Karpas-422 (cell line): ENCODE results near the gene SKAP1. TPM values are rescaled to one million over a fixed set of nuclear protein-coding genes. Genes with fewer than 3 reads are reported as not detected.
"Not testable (repeated sequence)": the region's sequence is repeated elsewhere in the genome, so short reads cannot be mapped to it uniquely, and the experiment has no call there.

Experiments used
- DNase-seq: peaks from one replicate; pipeline ENCODE4 v3.0.0-alpha.2; 2015
- H2AFZ ChIP-seq: fragments of 200-600 bp; sonication (generic); 2 replicates; pipeline ENCODE4 v1.6.1; 2014; ENCODE audit warnings: antibody characterized with exemption, low read length, mixed read lengths
- H3K27ac ChIP-seq: fragments of 200-600 bp; sonication (generic); 2 replicates; pipeline ENCODE4 v1.5.1; 2014; ENCODE audit warnings: mild to moderate bottlenecking, low read length, moderate library complexity
- H3K27me3 ChIP-seq: fragments of 200-600 bp; sonication (generic); 2 replicates; pipeline ENCODE4 v1.6.1; 2014; ENCODE audit warnings: low read length, mixed read lengths
- H3K36me3 ChIP-seq: fragments of 200-600 bp; sonication (generic); 2 replicates; pipeline ENCODE4 v1.6.1; 2014; ENCODE audit warnings: low read length, mixed read lengths; ENCODE audit not compliant: insufficient read depth
- H3K4me1 ChIP-seq: fragments of 200-600 bp; sonication (generic); 2 replicates; pipeline ENCODE4 v1.6.1; 2014; ENCODE audit warnings: mild to moderate bottlenecking, low read length, mixed read lengths
- H3K4me2 ChIP-seq: fragments of 200-600 bp; sonication (generic); 2 replicates; pipeline ENCODE4 v1.6.1; 2014; ENCODE audit warnings: low read length, low read depth, mild to moderate bottlenecking; ENCODE audit not compliant: poor library complexity, severe bottlenecking
- H3K4me3 ChIP-seq: fragments of 200-600 bp; sonication (generic); 2 replicates; pipeline ENCODE4 v1.5.1; 2014; ENCODE audit warnings: mild to moderate bottlenecking, antibody characterized with exemption, low read length, mixed read lengths
- H3K79me2 ChIP-seq: fragments of 200-600 bp; sonication (generic); 2 replicates; pipeline ENCODE4 v1.6.1; 2014; ENCODE audit warnings: mild to moderate bottlenecking, low read length, mixed read lengths
- H3K9ac ChIP-seq: fragments of 200-600 bp; sonication (generic); 2 replicates; pipeline ENCODE4 v1.6.0; 2014; ENCODE audit warnings: low read length
- H3K9me2 ChIP-seq: fragments of 200-600 bp; sonication (generic), shearing (Covaris generic); replicated peaks from 2 replicates; pipeline ENCODE4 v1.6.0; 2014; ENCODE audit warnings: mild to moderate bottlenecking, low read length, moderate library complexity; ENCODE audit not compliant: insufficient read depth
- H3K9me3 ChIP-seq: fragments of 300-700, 200-600 bp; sonication (generic); 2 replicates; pipeline ENCODE4 v1.6.1; 2014; ENCODE audit warnings: low read length, mixed read lengths
- H4K20me1 ChIP-seq: fragments of 200-600 bp; sonication (generic); 2 replicates; pipeline ENCODE4 v1.6.1; 2014; ENCODE audit warnings: mild to moderate bottlenecking, antibody characterized with exemption, low read length, low read depth; ENCODE audit not compliant: insufficient read depth
- total RNA-seq: library from RNA; depleted of rRNA; stranded (reverse); fragments of >200 nt; shearing (Covaris generic); gene quantifications from 2 replicates; pipeline ENCODE4 v1.2.3, GENCODE V29; 2014; ENCODE audit warnings: low replicate concordance

SKAP1 gene
- total RNA-seq, 1 experiment from 2014 or later: 1.2 TPM

DNA sequence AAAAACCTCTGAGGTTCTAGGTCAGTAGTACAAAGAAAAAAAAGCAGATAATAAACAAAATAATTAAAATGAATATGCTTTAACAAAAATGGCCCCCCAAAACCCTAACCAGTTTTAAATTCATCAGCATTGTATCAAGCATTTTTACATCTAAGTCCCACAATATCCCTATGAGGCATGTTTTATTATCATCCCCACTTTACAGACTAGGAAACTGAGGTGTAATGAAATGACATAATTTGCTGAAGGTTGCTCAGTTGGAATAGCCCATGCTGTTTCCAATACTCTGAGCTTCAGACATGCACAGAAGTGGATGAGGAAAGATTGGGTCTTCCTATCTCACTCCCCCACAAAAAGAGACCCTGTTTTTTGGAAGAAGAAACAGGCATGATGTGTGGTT is 234.1 kb downstream of the SKAP1 start:
- H3K4me3 ChIP-seq: no peak overlapping the region
- H4K20me1 ChIP-seq: no peaks in the 10 kb centered on the region
- H3K9ac ChIP-seq: no peak overlapping the region
- no peaks in the 10 kb centered on the region for H3K79me2 ChIP-seq
- no peak overlapping the region for H2AFZ ChIP-seq
- no peak for DNase-seq
- no peak overlapping the region for H3K27ac ChIP-seq
- no peak overlapping the region for H3K4me2 ChIP-seq
- H3K9me3 ChIP-seq: no peaks in the 10 kb centered on the region
- H3K9me2 ChIP-seq: no peaks in the 10 kb centered on the region
- H3K4me1 ChIP-seq: no peaks in the 10 kb centered on the region
- no peaks in the 10 kb centered on the region for H3K27me3 ChIP-seq
- H3K36me3 ChIP-seq: no peaks in the 10 kb centered on the region

- Histone ChIP-seq H3K9me2 (no peaks in the 10 kb centered on the region), H3K36me3 (no peaks in the 10 kb centered on the region), H3K4me3 (no peak overlapping the region), H3K4me1 (no peaks in the 10 kb centered on the region), H3K4me2 (no peak overlapping the region), H3K27me3 (no peaks in the 10 kb centered on the region), H3K9ac (no peak overlapping the region), H4K20me1 (no peaks in the 10 kb centered on the region), H2AFZ (no peak overlapping the region), H3K9me3 (no peaks in the 10 kb centered on the region), H3K79me2 (no peaks in the 10 kb centered on the region), H3K27ac (no peak overlapping the region)
- DNase-seq: no peak
These were observed 235.9 kb downstream of the SKAP1 start for GRCh38 chr17:48194097-48194550.

DNA sequence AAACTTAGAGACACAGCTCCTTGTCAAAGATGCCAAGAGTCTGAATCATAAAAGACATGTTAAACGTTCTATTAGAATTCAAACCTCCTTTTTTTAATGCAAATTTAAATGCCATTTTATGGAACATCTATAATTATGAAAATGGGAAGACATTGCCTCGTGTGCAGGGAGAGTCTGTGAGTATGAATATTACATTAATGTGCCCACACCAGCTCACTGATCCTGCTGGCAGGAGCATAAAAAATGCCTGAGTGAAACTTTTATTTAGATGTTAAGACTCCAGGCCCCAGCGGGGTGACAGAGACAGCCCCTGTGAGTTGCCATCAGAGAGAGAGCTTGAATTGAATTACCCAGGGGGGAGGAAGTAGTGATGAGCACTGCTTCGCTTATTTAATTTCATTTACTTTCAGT is 237.7 kb downstream of the SKAP1 start:
- Histone ChIP-seq H2AFZ (no peak overlapping the region), H3K9me2 (no peaks in the 10 kb centered on the region), H3K4me3 (no peak overlapping the region), H3K4me1 (no peaks in the 10 kb centered on the region), H4K20me1 (no peaks in the 10 kb centered on the region), H3K79me2 (no peaks in the 10 kb centered on the region), H3K36me3 (no peaks in the 10 kb centered on the region), H3K27me3 (no peaks in the 10 kb centered on the region), H3K9me3 (no peaks in the 10 kb centered on the region), H3K4me2 (no peak overlapping the region), H3K27ac (no peak overlapping the region), H3K9ac (no peak overlapping the region)
- no peak for DNase-seq

DNA sequence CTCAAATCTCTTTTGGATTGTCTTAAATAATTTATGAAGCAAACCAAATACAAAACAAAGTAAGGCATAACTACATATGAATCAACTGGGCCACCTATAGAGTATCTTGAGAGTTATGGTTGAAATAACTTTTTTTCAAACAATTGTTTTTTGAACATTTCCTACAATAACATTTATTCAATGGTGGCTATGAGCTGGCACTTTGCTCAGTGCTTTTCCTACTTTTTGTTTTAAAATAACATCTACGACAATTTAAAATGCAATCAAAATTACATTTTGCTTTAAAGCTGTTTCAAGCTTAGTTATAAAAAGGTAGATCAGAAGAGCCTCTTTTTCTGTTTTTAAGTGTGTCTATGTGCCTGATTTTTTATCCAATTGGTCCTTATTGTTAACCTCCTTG is 238.7 kb downstream of the SKAP1 start:
- Histone ChIP-seq H3K9me2 (no peaks in the 10 kb centered on the region), H2AFZ (no peak overlapping the region), H3K27me3 (no peaks in the 10 kb centered on the region), H3K4me1 (no peaks in the 10 kb centered on the region), H3K79me2 (no peaks in the 10 kb centered on the region), H3K9ac (no peak overlapping the region), H3K4me2 (no peak overlapping the region), H4K20me1 (no peaks in the 10 kb centered on the region), H3K4me3 (no peak overlapping the region), H3K9me3 (no peaks in the 10 kb centered on the region), H3K36me3 (no peaks in the 10 kb centered on the region), H3K27ac (no peak overlapping the region)
- no peak for DNase-seq

DNA sequence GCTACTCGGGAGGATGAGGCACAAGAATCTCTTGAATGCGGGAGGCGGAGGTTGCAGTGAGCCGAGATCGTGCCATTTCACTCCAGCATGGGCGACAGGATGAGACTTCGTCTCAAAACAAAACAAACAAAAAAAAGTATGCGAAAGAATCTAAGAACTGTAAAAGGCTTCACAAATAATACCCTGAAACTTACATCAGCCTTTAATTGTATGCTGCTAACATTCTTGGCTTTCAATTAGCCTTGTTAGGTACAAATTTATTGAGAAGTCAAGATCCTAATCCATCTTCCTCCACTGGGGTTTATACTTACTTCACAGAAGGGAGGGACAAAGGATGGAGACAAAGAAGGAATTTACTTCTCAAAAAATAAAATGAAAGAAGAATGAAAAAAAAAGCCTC is 239.1 kb downstream of the SKAP1 start:
- H3K36me3 ChIP-seq: no peaks in the 10 kb centered on the region

GRCh38 chr17:48187872-48188608 is 242.0 kb downstream of the SKAP1 start:
- no peak for DNase-seq
- Histone ChIP-seq H3K9me3 (no peaks in the 10 kb centered on the region), H3K36me3 (no peaks in the 10 kb centered on the region), H3K4me2 (no peak overlapping the region), H3K79me2 (no peaks in the 10 kb centered on the region), H2AFZ (no peak overlapping the region), H3K4me3 (no peak overlapping the region), H3K9me2 (no peaks in the 10 kb centered on the region), H3K27me3 (no peaks in the 10 kb centered on the region), H3K9ac (no peak overlapping the region), H3K27ac (no peak overlapping the region), H3K4me1 (no peaks in the 10 kb centered on the region), H4K20me1 (no peaks in the 10 kb centered on the region)

More for the DNA sequence above, 239.1 kb downstream of the SKAP1 start:
- no peaks in the 10 kb centered on the region for H3K27me3 ChIP-seq
- no peaks in the 10 kb centered on the region for H4K20me1 ChIP-seq
- no peak overlapping the region for H2AFZ ChIP-seq
- DNase-seq: no peak
- no peak overlapping the region for H3K4me3 ChIP-seq
- no peaks in the 10 kb centered on the region for H3K9me2 ChIP-seq
- no peaks in the 10 kb centered on the region for H3K4me1 ChIP-seq
- no peaks in the 10 kb centered on the region for H3K79me2 ChIP-seq
- H3K4me2 ChIP-seq: no peak overlapping the region
- no peak overlapping the region for H3K27ac ChIP-seq
- no peaks in the 10 kb centered on the region for H3K9me3 ChIP-seq
- no peak overlapping the region for H3K9ac ChIP-seq

DNA sequence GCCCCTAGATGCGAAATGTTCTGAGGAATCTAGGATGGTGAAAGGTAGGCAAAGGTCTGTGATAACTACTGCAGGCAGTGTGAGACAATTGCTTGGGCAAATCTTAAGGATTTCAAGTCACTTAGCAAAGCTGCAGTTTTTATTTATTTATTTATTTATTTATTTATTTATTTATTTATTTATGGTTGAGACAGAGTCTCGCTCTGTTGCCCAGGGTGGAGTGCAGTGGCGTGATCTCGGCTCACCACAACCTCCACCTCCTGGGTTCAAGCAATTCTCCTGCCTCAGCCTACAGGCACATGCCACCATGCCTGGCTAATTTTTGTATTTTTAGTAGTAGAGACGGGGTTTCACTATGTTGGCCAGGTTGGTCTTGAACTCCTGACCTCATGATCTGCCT is 243.7 kb downstream of the SKAP1 start:
- not testable (repeated sequence) for H4K20me1 ChIP-seq, H3K27me3 ChIP-seq, H2AFZ ChIP-seq, H3K9me2 ChIP-seq, H3K27ac ChIP-seq, H3K4me2 ChIP-seq, H3K4me1 ChIP-seq, H3K79me2 ChIP-seq, DNase-seq, H3K9me3 ChIP-seq, H3K9ac ChIP-seq, H3K36me3 ChIP-seq, H3K4me3 ChIP-seq

DNA sequence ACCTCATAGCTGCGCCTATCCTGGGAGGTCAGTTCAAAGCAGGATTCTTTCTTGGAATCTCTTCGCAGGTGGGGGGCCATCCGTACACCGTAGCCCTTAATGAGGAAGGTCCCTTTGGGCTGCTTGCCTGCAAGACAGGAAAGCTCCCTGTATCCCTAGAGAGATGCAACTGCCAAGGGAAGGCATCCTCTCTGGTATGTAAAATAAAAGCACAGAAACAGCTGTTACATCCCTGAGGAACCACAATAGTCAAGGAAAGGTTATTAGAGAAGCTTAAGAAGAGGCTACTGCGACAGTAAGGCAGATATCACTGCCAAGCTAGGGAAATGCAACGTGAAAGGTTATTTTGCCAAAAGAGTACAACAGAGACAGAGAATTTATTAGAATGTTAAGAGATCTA is 245.3 kb downstream of the SKAP1 start:
- Histone ChIP-seq H3K27ac (no peak overlapping the region), H3K36me3 (no peaks in the 10 kb centered on the region), H3K4me2 (no peak overlapping the region), H3K9me2 (no peaks in the 10 kb centered on the region), H2AFZ (no peak overlapping the region), H3K4me1 (no peaks in the 10 kb centered on the region), H3K9ac (no peak overlapping the region), H4K20me1 (no peaks in the 10 kb centered on the region), H3K79me2 (no peaks in the 10 kb centered on the region), H3K4me3 (no peak overlapping the region), H3K27me3 (no peaks in the 10 kb centered on the region), H3K9me3 (no peaks in the 10 kb centered on the region)
- no peak for DNase-seq
